Ramos (cell line): Measurements from ENCODE around the gene FAM131B.

Experiments used
- in situ Hi-C: fragments of 300-500 bp; cut with MboI; formaldehyde crosslinking; loops from one replicate; pipeline ENCODE4 v1.14.3; 2022; ENCODE audit warnings: low sequenced_read_pairs; ENCODE audit not compliant: unreplicated experiment

FAM131B gene

GRCh38 chr7:143384148-143384547, 21.6 kb upstream of the FAM131B start:
- in situ Hi-C loops: no loop called here

- in situ Hi-C loops: no loop called here
These were observed 21.1 kb upstream of the FAM131B start for GRCh38 chr7:143383642-143383957.

GRCh38 chr7:143382791-143383641, 20.5 kb upstream of the FAM131B start:
- in situ Hi-C loops: no loop called here

- in situ Hi-C loops: no loop called here
These were observed 19.7 kb upstream of the FAM131B start for GRCh38 chr7:143382126-143382790.

- in situ Hi-C loops: no loop called here
These were observed 19.1 kb upstream of the FAM131B start for GRCh38 chr7:143381427-143382125.

- in situ Hi-C loops: no loop called here
These were observed 18.3 kb upstream of the FAM131B start, which contains the start of gene ZYX for GRCh38 chr7:143380646-143381426. TSS of gene ZYX (plus strand) at chr7:143381345. CDS start at chr7:143381572, 227 bp downstream.

- in situ Hi-C loops: no loop called here
These were observed 17.7 kb upstream of the FAM131B start for GRCh38 chr7:143380260-143380645.

- in situ Hi-C loops: no loop called here
These were observed 17.2 kb upstream of the FAM131B start for GRCh38 chr7:143379611-143380259.

GRCh38 chr7:143376396-143376795, 13.9 kb upstream of the FAM131B start:
- in situ Hi-C loops: no loop called here

- in situ Hi-C loops: no loop called here
These were observed 13.0 kb upstream of the FAM131B start for GRCh38 chr7:143375298-143376034.

- in situ Hi-C loops: no loop called here
These were observed 12.0 kb upstream of the FAM131B start for GRCh38 chr7:143374561-143374960.

- in situ Hi-C loops: no loop called here
These were observed 10.8 kb upstream of the FAM131B start for GRCh38 chr7:143373255-143373794.

- in situ Hi-C loops: no loop called here
These were observed 9.6 kb upstream of the FAM131B start for GRCh38 chr7:143372070-143372469.

- in situ Hi-C loops: no loop called here
These were observed 7.5 kb upstream of the FAM131B start for GRCh38 chr7:143369678-143370651.

- in situ Hi-C loops: no loop called here
These were observed 5.9 kb upstream of the FAM131B start for GRCh38 chr7:143368387-143368786.

- in situ Hi-C loops: no loop called here
These were observed 5.5 kb upstream of the FAM131B start for GRCh38 chr7:143367972-143368371.

- in situ Hi-C loops: no loop called here
These were observed 764 bp upstream of the FAM131B start for GRCh38 chr7:143363016-143363937.
